ENCODE results near the gene ASNS.

GRCh38 chr7:97865104-97865503, 7.1 kb downstream of the ASNS start:
- TF ChIP-seq CTCF (IDR thresholded peaks at IDR 0.05; ENCODE audit: low read depth, low read length, poor library complexity, severe bottlenecking) (no peak), EZH2phosphoT487 (IDR thresholded peaks at IDR 0.05; ENCODE audit: borderline replicate concordance, low read length) (no peak)

Measured in DOHH2 (cell line).